Renal pelvis (tissue), 4 donors: ENCODE results near the gene PIAS1. TPM values are rescaled to one million over a fixed set of nuclear protein-coding genes. Genes with fewer than 3 reads are reported as not detected.
A peak's percentile ranks its signal among the peaks of the same experiment; 100 is the strongest.
"Not testable (repeated sequence)": the region's sequence is repeated elsewhere in the genome, so short reads cannot be mapped to it uniquely, and the experiment has no call there.

ENCODE experiments used
- DNase-seq: peaks from one replicate; pipeline ENCODE4 v3.0.0-alpha.2; 2013
- polyA plus RNA-seq, 3 donors: library from polyadenylated mRNA; unstranded; fragments of 120-200 nt; gene quantifications; one replicate each; pipeline ENCODE4 v1.2.1, GENCODE V29; 2013; ENCODE audit not compliant: insufficient read length in 3 of 3

The PIAS1 gene
- polyA plus RNA-seq, 3 donors = 42.0 to 54.6 (median 51.0) TPM

DNA sequence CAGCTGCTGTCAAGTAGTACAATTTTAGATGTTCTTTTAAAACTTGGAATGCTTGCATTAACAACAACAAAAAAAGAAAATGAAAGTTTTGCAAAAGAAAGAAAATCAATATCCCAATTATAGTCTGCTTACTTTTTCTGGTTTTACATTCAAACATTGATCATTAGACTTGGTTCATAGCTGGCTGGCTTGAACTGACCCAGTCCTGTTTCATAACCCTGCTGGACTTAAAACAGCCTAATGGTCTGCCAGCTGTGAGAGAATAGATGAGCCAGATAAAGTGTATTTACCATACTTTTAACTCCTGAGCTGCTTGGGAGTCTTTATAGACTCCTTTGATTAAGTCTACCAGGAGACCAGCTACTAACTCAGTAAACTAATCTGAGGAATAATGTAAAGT, 59.2 kb downstream of the PIAS1 start:
- no peak for DNase-seq

GRCh38 chr15:68113751-68114150, 59.6 kb downstream of the PIAS1 start:
- no peak for DNase-seq

- DNase-seq = no peak
These were observed 60.2 kb downstream of the PIAS1 start for GRCh38 chr15:68114356-68114755.

DNA sequence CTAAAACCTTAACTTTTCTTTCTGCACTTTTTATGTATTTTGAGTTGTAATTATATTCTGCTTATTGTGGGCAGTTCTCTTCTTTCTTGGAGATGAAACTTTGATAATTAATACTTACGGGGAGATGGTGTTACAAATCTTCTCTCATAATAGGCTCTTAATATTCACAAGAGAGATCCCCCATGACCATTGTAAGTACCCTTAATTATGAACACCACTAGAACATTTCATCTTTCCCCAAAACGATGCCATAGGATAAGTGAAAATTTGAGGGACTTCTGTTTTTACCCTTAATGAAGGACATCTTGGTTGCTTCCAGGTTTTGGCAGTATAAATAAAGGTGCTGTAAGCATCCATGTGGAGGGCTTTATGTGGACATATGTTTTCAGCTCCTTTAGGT, 60.7 kb downstream of the PIAS1 start:
- DNase-seq = no peak

DNA sequence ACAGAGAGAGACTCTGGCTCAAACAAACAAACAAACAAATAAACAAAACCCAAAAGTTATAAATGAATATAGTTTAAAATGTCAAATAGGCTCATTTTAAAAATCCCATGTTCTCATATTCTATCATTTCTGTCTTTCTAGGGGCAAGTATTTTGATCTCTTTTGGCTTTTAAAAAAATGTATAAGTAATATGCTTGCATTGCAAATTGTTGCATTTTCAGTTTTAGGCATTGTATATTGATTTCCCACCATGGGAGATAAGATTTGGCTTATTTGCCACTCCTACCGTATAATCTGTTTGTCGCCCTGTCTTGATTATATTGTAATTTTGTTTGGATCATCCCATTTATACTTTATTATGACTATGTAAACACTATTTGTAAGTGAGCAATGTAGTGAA, 70.6 kb downstream of the PIAS1 start:
- DNase-seq = no peak

- DNase-seq = no peak
These were observed 72.3 kb downstream of the PIAS1 start for GRCh38 chr15:68126396-68126795.

- DNase-seq = no peak
These were observed 75.0 kb downstream of the PIAS1 start for GRCh38 chr15:68129072-68129471.

GRCh38 chr15:68130851-68131250, 76.7 kb downstream of the PIAS1 start:
- DNase-seq = no peak

DNA sequence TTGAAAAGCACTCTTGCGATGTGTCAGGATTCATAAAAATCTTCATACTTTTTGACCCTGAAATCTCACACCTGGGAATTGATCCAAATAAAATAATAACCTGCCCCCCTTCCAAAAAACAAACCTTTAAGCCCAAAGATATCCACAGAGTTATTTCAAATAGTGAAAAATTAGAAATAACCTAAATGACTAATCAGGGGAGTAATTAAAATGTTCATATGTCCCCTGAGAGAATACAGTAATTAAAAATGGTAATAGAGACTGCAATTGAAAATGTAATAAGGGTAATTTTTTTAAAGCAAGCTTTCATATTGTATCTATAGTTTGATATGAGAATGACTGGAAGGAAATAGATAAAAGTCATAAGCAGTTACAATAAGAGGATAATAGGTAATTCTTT, 83.0 kb downstream of the PIAS1 start:
- no peak for DNase-seq

- DNase-seq = no peak
These were observed 89.0 kb downstream of the PIAS1 start for GRCh38 chr15:68143129-68143528.

GRCh38 chr15:68143785-68144184, 89.7 kb downstream of the PIAS1 start:
- no peak for DNase-seq

- DNase-seq = no peak
These were observed 91.6 kb downstream of the PIAS1 start for GRCh38 chr15:68145706-68146105.

DNA sequence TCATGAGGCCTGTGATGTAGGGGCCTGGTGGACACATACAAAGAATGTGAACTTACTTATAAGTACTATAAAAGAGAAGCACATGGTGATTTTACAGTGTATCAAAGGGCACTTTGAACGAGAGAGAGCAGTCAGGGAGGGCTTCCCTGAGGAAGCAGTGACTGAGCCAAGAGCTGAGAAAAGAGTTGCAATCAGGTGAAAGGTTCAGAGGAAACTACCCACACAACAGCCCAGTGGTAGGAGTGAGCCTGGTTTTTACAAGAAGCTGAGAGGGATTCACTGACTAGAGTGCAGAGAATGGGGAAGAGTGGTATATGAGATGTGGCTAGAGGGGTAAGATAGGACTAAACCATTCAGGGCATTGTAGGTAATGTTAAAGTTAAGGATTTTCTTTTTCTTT, 93.9 kb downstream of the PIAS1 start:
- no peak for DNase-seq

DNA sequence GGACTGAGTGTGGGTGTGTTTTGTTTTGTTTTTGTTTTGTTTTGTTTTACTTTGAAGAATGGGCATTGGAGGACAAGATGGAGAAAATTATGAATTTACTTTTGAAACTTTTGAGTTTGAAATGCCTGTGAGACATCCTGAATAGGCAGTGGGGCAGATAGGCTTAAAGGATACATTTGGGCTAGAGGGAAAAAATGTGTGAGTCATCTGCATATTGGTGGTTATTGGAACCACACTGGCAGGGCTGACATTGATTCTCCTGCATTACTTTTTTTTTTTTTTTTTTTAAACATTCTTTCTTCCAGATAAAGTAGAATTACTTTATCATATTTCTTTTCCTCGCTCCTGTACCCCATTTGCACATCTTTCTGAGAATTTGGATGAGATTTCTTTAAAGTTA, 94.9 kb downstream of the PIAS1 start:
- DNase-seq = no peak

- no peak for DNase-seq
These were observed 96.1 kb downstream of the PIAS1 start for GRCh38 chr15:68150187-68150586.

DNA sequence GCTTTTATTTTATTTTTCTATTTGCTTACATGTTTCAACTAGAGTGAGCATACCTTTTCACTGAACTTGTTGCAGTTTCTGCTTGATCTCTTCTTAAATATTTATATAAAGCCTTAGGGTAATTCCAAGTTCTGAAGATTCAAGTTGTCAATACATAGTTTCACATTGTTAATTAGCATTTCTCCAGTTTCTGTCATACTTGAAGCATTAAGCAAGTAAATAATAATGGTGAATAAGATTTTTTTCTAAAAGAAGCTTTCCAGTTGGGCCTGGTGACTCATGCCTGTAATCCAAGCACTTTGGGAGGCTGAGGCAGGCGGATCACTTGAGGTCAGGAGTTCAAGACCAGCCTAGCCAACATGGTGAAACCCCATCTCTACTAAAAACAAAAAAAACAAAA, 97.2 kb downstream of the PIAS1 start:
- DNase-seq = no peak

DNA sequence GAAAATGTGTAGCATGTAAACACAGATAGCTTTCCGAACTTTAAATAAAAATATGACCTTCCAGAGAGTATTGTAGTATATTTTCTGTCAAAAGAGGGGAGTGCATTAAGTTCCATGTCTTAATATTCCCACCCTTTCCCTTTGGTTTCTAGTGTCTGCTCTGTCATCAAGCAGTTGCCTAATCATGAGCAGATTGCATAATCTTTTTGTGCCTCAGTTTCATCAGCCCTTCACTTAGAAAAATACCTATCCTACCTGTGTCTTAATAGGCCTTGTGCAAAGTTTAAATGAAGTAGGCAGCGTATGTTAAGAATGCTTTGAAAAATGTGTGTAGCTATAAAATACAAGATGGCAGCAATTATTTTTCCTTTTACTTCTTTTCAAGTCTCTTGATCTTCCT, 98.2 kb downstream of the PIAS1 start:
- DNase-seq = no peak

- peak; percentile 72 for DNase-seq
These were observed 100.9 kb downstream of the PIAS1 start for GRCh38 chr15:68154923-68155559.

DNA sequence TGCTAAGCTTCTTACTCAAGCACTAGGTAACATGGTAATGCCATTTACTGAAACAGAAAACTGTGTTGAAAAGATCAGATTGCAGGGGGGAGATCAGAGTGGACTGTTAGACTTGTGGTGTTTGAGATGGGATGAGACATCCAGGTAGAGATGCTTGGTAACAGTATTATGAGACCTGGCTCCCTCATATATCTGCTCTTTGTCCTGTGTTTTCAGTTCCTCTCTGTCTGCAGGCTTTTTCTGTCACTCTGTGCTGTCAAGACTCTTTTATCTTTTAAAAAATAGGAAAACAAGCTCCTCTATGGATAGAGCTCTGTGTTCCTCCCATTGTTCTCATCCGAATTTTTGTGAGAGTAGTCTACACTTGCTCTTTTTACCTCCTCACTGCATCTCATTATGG, 103.0 kb downstream of the PIAS1 start:
- DNase-seq = no peak

DNA sequence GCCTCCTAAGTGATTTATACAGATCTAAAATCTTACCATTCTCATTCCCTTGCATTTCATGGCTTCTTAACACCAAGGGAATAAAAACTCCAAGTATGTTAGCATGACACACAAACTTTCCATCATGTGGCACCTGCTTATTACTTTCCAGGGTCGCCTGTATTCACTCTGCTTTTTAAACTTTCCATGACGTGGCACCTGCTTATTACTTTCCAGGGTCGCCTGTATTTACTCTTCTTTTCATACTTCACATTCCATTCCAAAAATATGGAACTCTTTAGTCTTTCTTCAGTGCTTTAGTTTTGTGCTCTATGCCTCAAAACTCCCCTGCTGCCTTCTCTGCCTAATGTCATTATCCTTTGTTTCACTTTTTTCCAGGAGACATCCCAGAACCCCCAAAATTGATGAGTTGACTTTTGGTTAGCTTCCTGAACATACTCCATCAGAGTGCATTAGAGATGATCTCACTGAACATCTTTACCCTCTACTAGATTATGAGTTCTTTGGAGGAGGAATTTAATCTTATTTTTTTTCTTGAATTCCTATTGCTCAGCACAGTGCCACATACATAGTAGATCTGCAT, 104.0 kb downstream of the PIAS1 start:
- DNase-seq = no peak

DNA sequence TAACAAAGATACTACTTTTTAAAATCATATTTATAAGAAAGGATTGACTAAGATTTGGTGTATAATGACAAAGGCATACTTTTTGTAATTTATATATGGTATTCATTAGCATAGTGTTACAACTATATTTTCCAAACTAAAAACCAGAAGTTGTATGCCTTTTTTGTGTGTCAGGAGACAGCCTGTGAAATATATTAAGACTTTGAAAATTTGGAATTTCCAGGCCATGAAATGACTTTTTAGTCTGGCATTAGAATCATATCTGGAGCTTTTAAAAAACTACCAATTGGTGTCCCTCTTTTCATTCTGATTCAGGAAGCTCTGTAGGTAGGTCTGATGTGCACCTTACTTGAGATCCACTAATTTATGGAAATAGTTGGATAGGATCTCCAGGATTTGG, 109.1 kb downstream of the PIAS1 start:
- DNase-seq = no peak

DNA sequence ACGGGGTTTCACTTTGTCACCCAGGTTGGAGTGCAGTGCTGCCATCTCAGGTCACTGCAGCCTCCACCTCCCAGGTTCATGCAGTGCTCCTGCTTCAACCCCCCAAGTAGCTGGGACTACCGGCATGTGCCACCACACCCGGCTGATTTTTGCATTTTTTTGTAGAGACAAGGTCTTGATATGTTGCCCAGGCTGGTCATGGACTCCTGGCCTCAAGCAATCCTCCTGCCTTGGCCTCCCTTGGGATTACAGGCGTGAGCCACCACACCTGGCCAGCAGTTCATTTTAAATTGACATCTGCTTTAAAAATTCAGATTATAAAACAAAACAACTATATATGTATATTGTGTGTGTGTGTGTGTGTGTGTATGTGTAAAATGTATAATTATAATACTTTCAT, 112.7 kb downstream of the PIAS1 start:
- DNase-seq = no peak

GRCh38 chr15:68172037-68172436, 117.9 kb downstream of the PIAS1 start:
- DNase-seq = not testable (repeated sequence)

DNA sequence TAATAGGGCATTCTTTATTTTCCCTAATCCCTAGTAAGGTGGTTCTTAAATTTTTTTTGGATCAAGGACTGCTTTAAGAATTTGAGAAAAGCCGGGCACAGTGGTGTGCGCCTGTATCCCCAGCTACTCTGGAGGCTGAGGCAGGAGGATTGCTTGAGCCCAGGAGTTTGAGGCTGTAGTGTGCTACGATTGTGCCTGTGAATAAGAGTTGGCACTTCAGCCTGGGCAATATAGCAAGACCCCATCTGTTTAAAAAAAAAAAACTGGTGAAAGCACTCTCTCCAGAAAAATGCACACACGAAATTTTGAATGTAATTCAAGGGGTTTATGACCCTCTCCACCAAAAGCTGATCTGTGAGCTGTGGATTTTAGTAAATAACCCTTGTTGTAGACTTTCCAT, 119.0 kb downstream of the PIAS1 start:
- no peak for DNase-seq
